B cell (primary cell): Measurements from ENCODE around the gene KIF4A. TPM values are rescaled to one million over a fixed set of nuclear protein-coding genes. Genes with fewer than 3 reads are reported as not detected.
"Not testable (repeated sequence)": the region's sequence is repeated elsewhere in the genome, so short reads cannot be mapped to it uniquely, and the experiment has no call there.

Source experiments
- ATAC-seq: fragments of 200-7000 bp; cut with Tn5 transposase; one replicate; pipeline ENCODE4 v1.10.0; 2021; ENCODE audit warnings: low read depth, mild to moderate bottlenecking, moderate number of reproducible peaks, moderate library complexity
- CTCF ChIA-PET: fragments of 350-600 bp; sonication (Branson Sonifier 250); formaldehyde crosslinking; loops from one replicate; lab custom pipeline; 2021; ENCODE audit warnings: antibody characterized with exemption, inconsistent platforms; lab: Charles Lee
- POLR2A ChIA-PET: fragments of 350-600 bp; sonication (Branson Sonifier 250); formaldehyde crosslinking; loops from one replicate; lab custom pipeline; 2021; ENCODE audit warnings: antibody characterized with exemption; lab: Charles Lee
- DNase-seq: peaks from one replicate; pipeline ENCODE4 v3.0.0; 2013
- H2AFZ ChIP-seq: 2 replicates; pipeline ENCODE4 v1.6.1; 2012; ENCODE audit warnings: mild to moderate bottlenecking, low read depth, low read length; ENCODE audit not compliant: insufficient read depth, poor library complexity, severe bottlenecking
- H3K27ac ChIP-seq, 2 donors: 1 replicate in 1 of 2; 2 replicates in 1 of 2; pipeline ENCODE4 v1.5.1; 2012 to 2013; ENCODE audit warnings: low read length in 2 of 2, mild to moderate bottlenecking in 2 of 2, moderate library complexity in 1 of 2
- H3K27me3 ChIP-seq, 4 experiments: fragments of 200-600 bp in 1 of 4; sonication (generic) in 1 of 4; replicated peaks in 1 of 4; 1 replicate in 2 of 4; 2 replicates in 2 of 4; pipeline versions ENCODE4 v1.6.1 to v1.7.0; 2013 to 2016; ENCODE audit warnings: low read length in 3 of 4, mild to moderate bottlenecking in 2 of 4, mixed read lengths in 1 of 4, moderate library complexity in 1 of 4; ENCODE audit not compliant: insufficient read depth in 4 of 4, control insufficient read depth in 3 of 4; ENCODE audit errors: control extremely low read depth in 1 of 4
- H3K36me3 ChIP-seq, 2 experiments: replicated peaks in 1 of 2; 1 replicate in 1 of 2; 2 replicates in 1 of 2; pipeline versions ENCODE4 v1.6.1 to v1.7.1; 2013; ENCODE audit warnings: low read length in 1 of 2; ENCODE audit not compliant: insufficient read depth in 2 of 2, control insufficient read depth in 1 of 2; ENCODE audit errors: control extremely low read depth in 1 of 2, extremely low read depth in 1 of 2
- H3K4me1 ChIP-seq, 2 donors: fragments of 200-600 bp in 1 of 2; sonication (generic) in 1 of 2; 1 replicate in 1 of 2; 2 replicates in 1 of 2; pipeline versions ENCODE4 v1.5.1 to v1.6.1; 2013 to 2017; ENCODE audit warnings: low read length in 2 of 2; ENCODE audit not compliant: control insufficient read depth in 2 of 2, insufficient read depth in 2 of 2
- H3K4me2 ChIP-seq: replicated peaks from 2 replicates; pipeline ENCODE3; 2012; ENCODE audit warnings: mild to moderate bottlenecking, low read depth, low read length; ENCODE audit not compliant: poor library complexity, severe bottlenecking
- H3K4me3 ChIP-seq, 5 experiments: fragments of 200-600 bp in 1 of 5; sonication (generic) in 1 of 5; 1 replicate in 3 of 5; 2 replicates in 2 of 5; pipeline versions ENCODE4 v1.5.1 to v1.7.0; 2011 to 2016; ENCODE audit warnings: low read length in 4 of 5, mild to moderate bottlenecking in 4 of 5, low read depth in 2 of 5, control low read depth in 1 of 5, moderate library complexity in 1 of 5; ENCODE audit not compliant: insufficient read depth in 1 of 5; ENCODE audit errors: control extremely low read depth in 1 of 5, extremely low read depth in 1 of 5
- H3K79me2 ChIP-seq: fragments of 200-600 bp; sonication (generic); one replicate; pipeline ENCODE4 v1.6.0; 2016; ENCODE audit warnings: low read length; ENCODE audit not compliant: control insufficient read depth, insufficient read depth
- H3K9ac ChIP-seq: fragments of 200-600 bp; sonication (generic); 2 replicates; pipeline ENCODE4 v1.6.1; 2017; ENCODE audit warnings: mild to moderate bottlenecking, low read length, moderate library complexity
- H3K9me3 ChIP-seq, 3 donors: one replicate each; pipeline versions ENCODE4 v1.6.1 to v1.7.1; 2013; ENCODE audit warnings: low read length in 2 of 3; ENCODE audit not compliant: control insufficient read depth in 2 of 3, insufficient read depth in 1 of 3; ENCODE audit errors: control extremely low read depth in 1 of 3
- H4K20me1 ChIP-seq: 2 replicates; pipeline ENCODE4 v1.6.0; 2012; ENCODE audit warnings: mild to moderate bottlenecking, low read length; ENCODE audit not compliant: insufficient read depth, control insufficient read depth, poor library complexity, severe bottlenecking
- H3K27ac Mint-ChIP-seq: one replicate; pipeline ENCODE4 v1.8.0; 2021; ENCODE audit warnings: mixed read lengths
- H3K27me3 Mint-ChIP-seq: one replicate; pipeline ENCODE4 v1.8.0; 2021; ENCODE audit warnings: mixed read lengths
- H3K4me1 Mint-ChIP-seq: one replicate; pipeline ENCODE4 v1.8.0; 2021; ENCODE audit warnings: mixed read lengths
- H3K4me3 Mint-ChIP-seq: one replicate; pipeline ENCODE4 v1.8.0; 2021; ENCODE audit warnings: mixed read lengths
- H3K9me3 Mint-ChIP-seq: one replicate; pipeline ENCODE4 v1.8.0; 2022; ENCODE audit warnings: mixed read lengths; ENCODE audit not compliant: insufficient read depth
- CTCF ChIP-seq: fragments of 200-600 bp; IDR thresholded peaks from one replicate; pipeline ENCODE4 v1.8.0; 2022; ENCODE audit warnings: antibody characterized with exemption, mild to moderate bottlenecking
- EZH2 ChIP-seq: IDR thresholded peaks from 2 replicates; pipeline ENCODE4 v1.6.1; 2012; ENCODE audit warnings: borderline replicate concordance, low read depth, mild to moderate bottlenecking, moderate library complexity, low read length; ENCODE audit not compliant: insufficient read depth, poor library complexity, severe bottlenecking
- WGBS: methylation state at CpG from one replicate; pipeline ENCODE4 v1.1.5; 2013; ENCODE audit warnings: missing lambda C conversion rate; ENCODE audit not compliant: insufficient coverage; 5-methylcytosine and 5-hydroxymethylcytosine counted together
- intact Hi-C: fragments of 100-400 bp; cut with micrococcal nuclease; formaldehyde crosslinking; loops from one replicate; pipeline ENCODE4 v1.10.0; 2022
- polyA plus RNA-seq: library from polyadenylated mRNA; depleted of rRNA; stranded (reverse); fragments of >200 nt; gene quantifications from 2 replicates; pipeline ENCODE4 v1.2.3, GENCODE V29; 2012
- total RNA-seq, 2 donors: library from RNA; stranded (reverse); fragments of 120-200 nt in 1 of 2; gene quantifications; 1 replicate in 1 of 2; 2 replicates in 1 of 2; pipeline versions ENCODE4 v1.2.3 to v1.2.4, GENCODE V29; 2013 to 2022

Gene KIF4A
- total and polyA plus RNA-seq, 2 donors (not counting 1 experiment from before 2014, with no cell fraction given) = 0.06 to 0.07 TPM

- H3K36me3 ChIP-seq = no peaks in the 10 kb centered on the region
- intact Hi-C loops = no loop called here
- ChIA-PET CTCF (no interaction called here), POLR2A (no interaction called here)
- H3K27ac ChIP-seq = no peak overlapping the region
- H3K27me3 ChIP-seq = no peaks in the 10 kb centered on the region
- ATAC-seq = no peak
- Mint-ChIP-seq H3K27me3 (no peaks in the 10 kb centered on the region), H3K27ac (no peak overlapping the region), H3K4me1 (no peaks in the 10 kb centered on the region), H3K9me3 (no peaks in the 10 kb centered on the region), H3K4me3 (no peak overlapping the region)
- no peaks in the 10 kb centered on the region for H3K4me1 ChIP-seq
- H3K9ac ChIP-seq = no peak overlapping the region
- DNase-seq = no peak
- no peak overlapping the region for H3K4me3 ChIP-seq
- no peak overlapping the region for H3K4me2 ChIP-seq
- no peaks in the 10 kb centered on the region for H3K9me3 ChIP-seq
- no peaks in the 10 kb centered on the region for H3K79me2 ChIP-seq
- H2AFZ ChIP-seq = no peak overlapping the region
- H4K20me1 ChIP-seq = no peaks in the 10 kb centered on the region
- WGBS = no CpG with 5 or more reads among the region's 3 CpGs
- TF ChIP-seq EZH2 (no peak), CTCF (no peak)
Observed at GRCh38 chrX:70264784-70265183, 25.1 kb upstream of the KIF4A start.

GRCh38 chrX:70268034-70268433, 21.9 kb upstream of the KIF4A start, which contains the start of gene ARR3:
TSS of gene ARR3 (plus strand) at chrX:70268334. CDS start at chrX:70269386, 1,052 bp downstream.
- no peaks in the 10 kb centered on the region for H3K79me2 ChIP-seq
- intact Hi-C loops = no loop called here
- H3K9me3 ChIP-seq = no peaks in the 10 kb centered on the region
- H3K27me3 ChIP-seq = no peaks in the 10 kb centered on the region
- no peaks in the 10 kb centered on the region for H3K4me1 ChIP-seq
- Mint-ChIP-seq H3K27ac (no peak within 1 kb of the TSS), H3K9me3 (no peaks in the 10 kb centered on the region), H3K4me3 (no peak within 1 kb of the TSS), H3K27me3 (no peaks in the 10 kb centered on the region), H3K4me1 (no peaks in the 10 kb centered on the region)
- H3K9ac ChIP-seq = no peak within 1 kb of the TSS
- no peak for ATAC-seq
- no peak for DNase-seq
- H3K36me3 ChIP-seq = no peaks in the 10 kb centered on the region
- POLR2A ChIA-PET = no interaction called here
- CTCF ChIA-PET = no interaction called here
- no peaks in the 10 kb centered on the region for H4K20me1 ChIP-seq
- no peak within 1 kb of the TSS for H3K4me3 ChIP-seq
- TF ChIP-seq CTCF (no peak), EZH2 (no peak)
- no peak within 1 kb of the TSS for H2AFZ ChIP-seq
- H3K4me2 ChIP-seq = no peak within 1 kb of the TSS
- H3K27ac ChIP-seq = no peak within 1 kb of the TSS

GRCh38 chrX:70274029-70274428, 15.9 kb upstream of the KIF4A start:
- WGBS = 100% methylated on average over 1 of the region's 7 CpGs
- not testable (repeated sequence) for H3K27ac ChIP-seq

More at GRCh38 chrX:70274029-70274428, 15.9 kb upstream of the KIF4A start:
- ATAC-seq, H3K9me3 Mint-ChIP-seq, H3K27me3 Mint-ChIP-seq, H3K4me3 Mint-ChIP-seq, H3K9me3 ChIP-seq, CTCF ChIA-PET, intact Hi-C loops, H3K9ac ChIP-seq, POLR2A ChIA-PET, H3K27ac Mint-ChIP-seq, H3K4me1 ChIP-seq, H3K36me3 ChIP-seq, H3K27me3 ChIP-seq, H3K79me2 ChIP-seq, DNase-seq, H3K4me3 ChIP-seq, H3K4me1 Mint-ChIP-seq, H2AFZ ChIP-seq, H3K4me2 ChIP-seq, H4K20me1 ChIP-seq: not testable (repeated sequence)
